ENCODE results near the gene LILRB1.
"Not testable (repeated sequence)": the region's sequence is repeated elsewhere in the genome, so short reads cannot be mapped to it uniquely, and the experiment has no call there.

Gene LILRB1

GRCh38 chr19:54624934-54625730 lies 5.2 kb upstream of the LILRB1 start:
- DNase-seq = peak in 1 of 2 donors; percentile 56

GRCh38 chr19:54626757-54627156 lies 3.5 kb upstream of the LILRB1 start:
- DNase-seq = no peak

GRCh38 chr19:54627912-54628311 lies 2.4 kb upstream of the LILRB1 start:
- DNase-seq = not testable (repeated sequence)

- no peak for DNase-seq
These were observed 498 bp downstream of the LILRB1 start for GRCh38 chr19:54630782-54631181.

GRCh38 chr19:54631489-54632337 lies 1.4 kb downstream of the LILRB1 start:
- DNase-seq = not testable (repeated sequence)

GRCh38 chr19:54632517-54632916 lies 2.2 kb downstream of the LILRB1 start:
- DNase-seq = not testable (repeated sequence)

GRCh38 chr19:54633401-54633800 lies 3.1 kb downstream of the LILRB1 start:
- no peak for DNase-seq

GRCh38 chr19:54636081-54636480 lies 5.8 kb downstream of the LILRB1 start:
- not testable (repeated sequence) for DNase-seq

- no peak for DNase-seq
These were observed 8.4 kb downstream of the LILRB1 start for GRCh38 chr19:54638683-54639082.

- peak in 1 of 2 donors; percentile 40 for DNase-seq
These were observed 12.7 kb downstream of the LILRB1 start for GRCh38 chr19:54642953-54643352.

- peak in 1 of 2 donors; percentile 44 for DNase-seq
These were observed 13.3 kb downstream of the LILRB1 start for GRCh38 chr19:54643583-54643982.

- DNase-seq = peak in 1 of 2 donors; percentile 62
These were observed 13.8 kb downstream of the LILRB1 start for GRCh38 chr19:54644056-54644455.

- DNase-seq = no peak
These were observed 16.1 kb downstream of the LILRB1 start for GRCh38 chr19:54646331-54646841.

- no peak for DNase-seq
These were observed 17.8 kb downstream of the LILRB1 start for GRCh38 chr19:54648129-54648528.

GRCh38 chr19:54650108-54650655 lies 19.9 kb downstream of the LILRB1 start:
- no peak for DNase-seq

GRCh38 chr19:54653181-54653809 lies 23.0 kb downstream of the LILRB1 start:
- peak in 1 of 2 donors; percentile 33 for DNase-seq

- peak in 1 of 2 donors; percentile 25 for DNase-seq
These were observed 24.4 kb downstream of the LILRB1 start for GRCh38 chr19:54654447-54655321.

- no peak for DNase-seq
These were observed 29.0 kb downstream of the LILRB1 start for GRCh38 chr19:54659300-54659699.

GRCh38 chr19:54660306-54660705 lies 30.0 kb downstream of the LILRB1 start:
- no peak for DNase-seq

- DNase-seq = no peak
These were observed 30.7 kb downstream of the LILRB1 start for GRCh38 chr19:54660964-54661363.

GRCh38 chr19:54661846-54662481 lies 31.7 kb downstream of the LILRB1 start:
- no peak for DNase-seq

Data from CD4-positive, alpha-beta T cell treated with Interleukin-4 for 1 hour (primary cell).